Body of pancreas (tissue), 4 donors: ENCODE results near the gene CTNND2. TPM values are rescaled to one million over a fixed set of nuclear protein-coding genes. Genes with fewer than 3 reads are reported as not detected.

ENCODE experiments used
- ATAC-seq: fragments of 150-250 bp; one replicate; pipeline ENCODE4 v1.9.1; 2016
- DNase-seq, 4 donors: peaks; one replicate each; pipeline ENCODE4 v3.0.0-alpha.2; 2019
- H3K27ac ChIP-seq, 4 donors: fragments of 200-600 bp; sonication (generic); 1 replicate in 3 of 4; 2 replicates in 1 of 4; pipeline versions ENCODE4 v1.5.1 to v1.6.1; 2016 to 2019; ENCODE audit warnings: mild to moderate bottlenecking in 1 of 4, mixed read lengths in 1 of 4, moderate library complexity in 1 of 4
- H3K27me3 ChIP-seq, 2 donors: fragments of 200-600 bp; sonication (generic); one replicate each; pipeline ENCODE4 v1.6.0; 2016; ENCODE audit warnings: mild to moderate bottlenecking in 1 of 2
- H3K36me3 ChIP-seq, 2 donors: fragments of 200-600 bp; sonication (generic); replicated peaks in 1 of 2; 2 replicates each; pipeline ENCODE4 v1.5.1; 2016; ENCODE audit warnings: low read depth in 2 of 2; ENCODE audit not compliant: insufficient read depth in 1 of 2
- H3K4me1 ChIP-seq: fragments of 200-600 bp; sonication (generic); one replicate; pipeline ENCODE4 v1.6.0; 2016
- H3K4me3 ChIP-seq, 2 donors: fragments of 200-600 bp; sonication (generic); 1 replicate in 1 of 2; 2 replicates in 1 of 2; pipeline ENCODE4 v1.5.1; 2016 to 2019
- H3K9me3 ChIP-seq, 3 donors: fragments of 200-600 bp; sonication (generic); 1 replicate in 2 of 3; 2 replicates in 1 of 3; pipeline ENCODE4 v1.5.1; 2016
- CTCF ChIP-seq, 7 experiments: fragments of 450-650 bp in 4 of 7; fragments of 200-600 bp in 3 of 7; sonication (generic) in 3 of 7; IDR thresholded peaks; one replicate each; pipeline ENCODE4 v1.5.1; 2016 to 2019; ENCODE audit warnings: antibody characterized with exemption in 7 of 7
- POLR2A ChIP-seq, 3 donors: fragments of 450-650 bp; IDR thresholded peaks; one replicate each; pipeline ENCODE4 v1.6.1; 2016; ENCODE audit warnings: antibody characterized with exemption in 3 of 3, mild to moderate bottlenecking in 2 of 3
- WGBS, 2 donors: methylation state at CpG; one replicate each; pipeline ENCODE4 v1.1.5; 2017; 5-methylcytosine and 5-hydroxymethylcytosine counted together
- intact Hi-C: fragments of 100-400 bp; cut with DNase I; formaldehyde crosslinking; loops from one replicate; pipeline ENCODE4 v1.15.1; 2023
- total RNA-seq, 2 donors: library from RNA; depleted of rRNA; stranded (reverse); fragments of >200 nt; gene quantifications; one replicate each; pipeline ENCODE4 v1.1.0, GENCODE V29; 2016

CTNND2 gene
- total RNA-seq, 2 donors from 2014 or later: 21.0 to 82.4 TPM

- TF ChIP-seq POLR2A (IDR thresholded peaks at IDR 0.05): no peak
- TF ChIP-seq CTCF (IDR thresholded peaks at IDR 0.05): no peak
- no peaks in the 10 kb centered on the region for H3K4me1 ChIP-seq
- ATAC-seq: no peak
- intact Hi-C loops: no loop called here
- no peak overlapping the region for H3K27ac ChIP-seq
- no peak for DNase-seq
- H3K4me3 ChIP-seq: no peak overlapping the region
- H3K9me3 ChIP-seq: no peaks in the 10 kb centered on the region
- WGBS, 2 donors: 92 to 95% methylated on average over 6 of the region's 6 CpGs
- peaks cover 0 to 6% of the 10 kb centered on the region in 2 donors for H3K36me3 ChIP-seq
- no peaks in the 10 kb centered on the region for H3K27me3 ChIP-seq
These were observed 794.1 kb downstream of the CTNND2 start for GRCh38 chr5:11110128-11110527.

- intact Hi-C loops: no loop called here
- no peaks in the 10 kb centered on the region for H3K9me3 ChIP-seq
- no peak for ATAC-seq
- no peak overlapping the region for H3K27ac ChIP-seq
- TF ChIP-seq POLR2A (IDR thresholded peaks at IDR 0.05) (no peak), CTCF (IDR thresholded peaks at IDR 0.05) (no peak)
- peaks cover 0 to 4% of the 10 kb centered on the region in 2 donors for H3K36me3 ChIP-seq
- H3K4me3 ChIP-seq: no peak overlapping the region
- 92 to 96% methylated on average over 8 of the region's 8 CpGs for WGBS, 2 donors
- no peaks in the 10 kb centered on the region for H3K27me3 ChIP-seq
- H3K4me1 ChIP-seq: no peaks in the 10 kb centered on the region
- DNase-seq: no peak
These were observed 798.5 kb downstream of the CTNND2 start for GRCh38 chr5:11105696-11106095.

GRCh38 chr5:11104651-11105112 lies 799.6 kb downstream of the CTNND2 start:
- intact Hi-C loops: no loop called here
- H3K9me3 ChIP-seq: no peaks in the 10 kb centered on the region
- DNase-seq: no peak

GRCh38 chr5:11104210-11104609 lies 800.0 kb downstream of the CTNND2 start:
- ATAC-seq (no peak), DNase-seq (no peak)
- TF ChIP-seq POLR2A (IDR thresholded peaks at IDR 0.05) (no peak), CTCF (IDR thresholded peaks at IDR 0.05) (no peak)
- Histone ChIP-seq H3K4me3 (no peak overlapping the region), H3K27ac (no peak overlapping the region), H3K9me3 (no peaks in the 10 kb centered on the region), H3K4me1 (no peaks in the 10 kb centered on the region), H3K27me3 (no peaks in the 10 kb centered on the region), H3K36me3 (no peaks in the 10 kb centered on the region)
- intact Hi-C loops: no loop called here
- 90% methylated on average over 1 of the region's 1 CpG for WGBS, 2 donors

More at GRCh38 chr5:11104651-11105112, 799.6 kb downstream of the CTNND2 start:
- no peaks in the 10 kb centered on the region for H3K36me3 ChIP-seq
- H3K27ac ChIP-seq: no peak overlapping the region
- TF ChIP-seq CTCF (IDR thresholded peaks at IDR 0.05): no peak
- no peak for TF ChIP-seq POLR2A (IDR thresholded peaks at IDR 0.05)
- WGBS, 2 donors: 85 to 88% methylated on average over 9 of the region's 9 CpGs
- H3K4me1 ChIP-seq: no peaks in the 10 kb centered on the region
- no peak for ATAC-seq
- no peaks in the 10 kb centered on the region for H3K27me3 ChIP-seq
- no peak overlapping the region for H3K4me3 ChIP-seq

GRCh38 chr5:11084111-11084510 lies 820.1 kb downstream of the CTNND2 start:
- no peak for ATAC-seq

More at GRCh38 chr5:11084111-11084510, 820.1 kb downstream of the CTNND2 start:
- no peak overlapping the region for H3K27ac ChIP-seq
- DNase-seq: no peak
- intact Hi-C loops: no loop called here
- no peaks in the 10 kb centered on the region for H3K9me3 ChIP-seq
- no peaks in the 10 kb centered on the region for H3K27me3 ChIP-seq
- H3K36me3 ChIP-seq: no peaks in the 10 kb centered on the region
- no peaks in the 10 kb centered on the region for H3K4me1 ChIP-seq
- no peak for TF ChIP-seq CTCF (IDR thresholded peaks at IDR 0.05)
- WGBS, 2 donors: 57 to 66% methylated on average over 2 to 3 of the region's 3 CpGs
- H3K4me3 ChIP-seq: no peak overlapping the region
